Measurements from ENCODE around the gene ARHGAP11A. TPM values are rescaled to one million over a fixed set of nuclear protein-coding genes. Genes with fewer than 3 reads are reported as not detected.
A peak's percentile ranks its signal among the peaks of the same experiment; 100 is the strongest.
"Not testable (repeated sequence)": the region's sequence is repeated elsewhere in the genome, so short reads cannot be mapped to it uniquely, and the experiment has no call there.

Gene ARHGAP11A, protein sequence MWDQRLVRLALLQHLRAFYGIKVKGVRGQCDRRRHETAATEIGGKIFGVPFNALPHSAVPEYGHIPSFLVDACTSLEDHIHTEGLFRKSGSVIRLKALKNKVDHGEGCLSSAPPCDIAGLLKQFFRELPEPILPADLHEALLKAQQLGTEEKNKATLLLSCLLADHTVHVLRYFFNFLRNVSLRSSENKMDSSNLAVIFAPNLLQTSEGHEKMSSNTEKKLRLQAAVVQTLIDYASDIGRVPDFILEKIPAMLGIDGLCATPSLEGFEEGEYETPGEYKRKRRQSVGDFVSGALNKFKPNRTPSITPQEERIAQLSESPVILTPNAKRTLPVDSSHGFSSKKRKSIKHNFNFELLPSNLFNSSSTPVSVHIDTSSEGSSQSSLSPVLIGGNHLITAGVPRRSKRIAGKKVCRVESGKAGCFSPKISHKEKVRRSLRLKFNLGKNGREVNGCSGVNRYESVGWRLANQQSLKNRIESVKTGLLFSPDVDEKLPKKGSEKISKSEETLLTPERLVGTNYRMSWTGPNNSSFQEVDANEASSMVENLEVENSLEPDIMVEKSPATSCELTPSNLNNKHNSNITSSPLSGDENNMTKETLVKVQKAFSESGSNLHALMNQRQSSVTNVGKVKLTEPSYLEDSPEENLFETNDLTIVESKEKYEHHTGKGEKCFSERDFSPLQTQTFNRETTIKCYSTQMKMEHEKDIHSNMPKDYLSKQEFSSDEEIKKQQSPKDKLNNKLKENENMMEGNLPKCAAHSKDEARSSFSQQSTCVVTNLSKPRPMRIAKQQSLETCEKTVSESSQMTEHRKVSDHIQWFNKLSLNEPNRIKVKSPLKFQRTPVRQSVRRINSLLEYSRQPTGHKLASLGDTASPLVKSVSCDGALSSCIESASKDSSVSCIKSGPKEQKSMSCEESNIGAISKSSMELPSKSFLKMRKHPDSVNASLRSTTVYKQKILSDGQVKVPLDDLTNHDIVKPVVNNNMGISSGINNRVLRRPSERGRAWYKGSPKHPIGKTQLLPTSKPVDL
- 1 to 10 TPM in 1 of 2 donors, under 1 TPM in 1; 0.33 to 1.6 TPM for total RNA-seq

DNA sequence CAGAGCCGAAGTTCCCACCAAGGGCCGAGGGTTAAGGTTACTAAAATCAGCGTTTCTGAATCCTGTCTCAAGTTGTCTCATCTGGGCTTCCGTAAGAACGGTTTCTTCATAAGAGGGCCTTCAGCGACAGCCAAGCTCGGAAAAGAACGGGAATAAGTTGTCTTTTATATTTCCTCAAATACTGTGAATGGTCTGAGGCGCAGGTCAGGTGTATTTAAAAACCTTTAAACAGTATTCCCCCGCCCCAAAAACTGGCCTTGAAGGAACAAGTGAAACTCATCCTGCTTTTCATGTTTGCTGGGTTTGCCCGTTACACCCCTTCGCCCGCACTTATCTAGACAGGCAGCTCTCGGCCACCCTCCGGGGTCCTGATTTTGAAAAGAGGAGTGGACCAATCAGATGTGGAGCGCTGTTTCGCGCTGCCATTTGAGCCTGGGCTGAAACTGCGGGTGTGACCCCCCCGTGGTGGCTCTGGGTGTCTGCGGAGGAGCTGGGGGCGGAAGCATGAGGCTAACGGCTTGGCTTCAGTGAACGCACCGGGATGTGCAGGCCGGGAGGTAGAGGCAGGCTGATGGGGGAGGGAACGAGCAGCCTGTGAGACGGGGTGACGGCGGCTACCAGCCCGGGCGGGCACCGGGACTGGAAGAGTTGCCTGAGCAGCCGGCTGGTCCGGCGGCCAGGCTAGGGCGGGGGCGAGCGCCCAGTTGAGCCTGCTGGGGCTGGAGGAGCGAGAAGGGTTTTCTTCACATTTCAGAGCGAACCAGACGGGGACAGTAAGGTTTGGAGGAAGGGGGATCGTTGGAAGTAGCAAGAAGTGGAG lies at the start of gene ARHGAP11A:
TSS of gene ARHGAP11A (plus strand) at position 454 of the 820 bp plus-strand sequence. CDS start 708 bp downstream, outside the sequence.
- H3K9me3 ChIP-seq; intact Hi-C loops (cut with DNase I); H3K36me3 ChIP-seq (replicated peaks in 1 of 2; ENCODE audit: insufficient read depth in 1 of 2, low read depth in 2 of 2); H3K4me1 ChIP-seq; H3K27me3 ChIP-seq: not testable (repeated sequence)
- DNase-seq, result peak; percentile 72 to 82 (median 80)
- TF ChIP-seq POLR2A (IDR thresholded peaks at IDR 0.05), result peak in 1 of 3 donors; percentile 31
- Histone ChIP-seq H3K4me3 (peak within 1 kb of the TSS; percentile 36), H3K27ac (peak within 1 kb of the TSS in 3 of 4 donors; percentile 78 to 89 (median 86))
- 1 to 2% methylated on average over 15 to 26 of the region's 43 CpGs for WGBS, 2 donors
- peak; percentile 90 for ATAC-seq

DNA sequence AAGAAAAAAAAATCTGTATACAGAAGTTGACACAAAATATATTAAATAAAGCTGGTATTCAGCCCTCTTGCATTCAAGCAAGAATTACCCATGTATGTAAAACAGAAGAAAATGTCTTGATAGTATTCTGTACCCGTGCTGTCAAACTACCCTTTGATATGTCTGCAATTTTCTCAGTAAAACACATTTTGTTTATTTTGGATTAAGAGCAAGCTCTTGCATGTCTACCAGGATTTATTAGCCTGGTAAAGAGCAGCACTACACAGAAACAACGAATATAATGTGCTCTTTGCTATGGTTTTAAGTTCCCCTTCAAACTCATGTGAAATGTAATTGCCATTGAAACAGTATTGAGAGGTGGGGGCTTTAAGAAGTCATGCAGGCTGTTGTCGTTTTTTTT lies 46.3 kb upstream of the ARHGAP11A start:
- 11% methylated on average over 1 of the region's 3 CpGs; no CpG with 5 or more reads in 1 of the 2 donors for WGBS, 2 donors
- H3K4me3 ChIP-seq; DNase-seq; H3K27ac ChIP-seq; H3K36me3 ChIP-seq (replicated peaks in 1 of 2; ENCODE audit: insufficient read depth in 1 of 2, low read depth in 2 of 2); H3K4me1 ChIP-seq; ATAC-seq; H3K27me3 ChIP-seq; intact Hi-C loops (cut with DNase I); H3K9me3 ChIP-seq: not testable (repeated sequence)

DNA sequence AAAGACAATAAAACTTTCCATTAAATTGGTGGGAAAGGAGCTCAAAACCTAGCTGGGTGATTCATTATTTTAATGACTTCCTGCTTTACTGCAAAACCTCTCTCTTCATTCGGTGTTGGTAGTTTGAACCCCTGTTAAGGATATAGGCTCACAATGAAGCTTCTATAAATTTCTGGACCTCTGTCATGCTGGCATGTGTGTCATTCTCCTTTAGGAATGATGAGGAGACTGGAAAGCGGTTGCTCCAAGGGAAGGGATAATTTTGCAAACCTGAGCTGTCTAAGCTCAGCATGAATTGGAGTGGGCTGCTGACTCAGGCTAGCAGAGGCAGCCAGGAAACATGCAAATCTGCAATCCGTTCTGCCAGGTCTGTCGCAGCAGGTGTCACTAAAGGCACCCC lies 36.8 kb upstream of the ARHGAP11A start:
- intact Hi-C loops (cut with DNase I), result not testable (repeated sequence)

DNA sequence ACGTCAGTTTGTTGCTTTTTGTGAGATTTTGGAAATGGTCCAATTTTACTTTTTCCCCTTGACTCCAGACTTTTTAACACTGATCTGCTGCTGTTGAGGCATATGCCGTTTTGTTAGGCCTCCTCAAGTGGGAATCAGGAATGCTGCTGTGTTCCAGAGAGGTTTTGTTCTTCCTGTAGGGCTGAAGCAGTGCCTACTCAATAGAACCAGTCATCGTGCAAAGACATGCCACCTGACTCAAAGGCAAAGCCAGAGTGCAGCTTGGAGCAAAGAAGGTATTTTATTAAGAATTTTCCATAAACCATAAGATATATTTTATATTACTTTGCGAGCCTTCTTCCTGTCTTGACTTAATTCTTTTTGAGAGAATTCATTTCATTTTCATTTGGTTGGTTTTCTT lies 29.5 kb upstream of the ARHGAP11A start:
- H3K9me3 ChIP-seq; H3K36me3 ChIP-seq (replicated peaks in 1 of 2; ENCODE audit: insufficient read depth in 1 of 2, low read depth in 2 of 2); H3K27me3 ChIP-seq; DNase-seq; intact Hi-C loops (cut with DNase I); H3K27ac ChIP-seq; H3K4me3 ChIP-seq; H3K4me1 ChIP-seq; ATAC-seq: not testable (repeated sequence)
- WGBS, 2 donors, result 81% methylated on average over 3 of the region's 4 CpGs; no CpG with 5 or more reads in 1 of the 2 donors

More for the DNA sequence above, 36.8 kb upstream of the ARHGAP11A start:
- 50% methylated on average over 1 of the region's 4 CpGs; no CpG with 5 or more reads in 1 of the 2 donors for WGBS, 2 donors
- H3K36me3 ChIP-seq (replicated peaks in 1 of 2; ENCODE audit: insufficient read depth in 1 of 2, low read depth in 2 of 2); DNase-seq; H3K9me3 ChIP-seq; H3K27ac ChIP-seq; H3K27me3 ChIP-seq; ATAC-seq; H3K4me1 ChIP-seq; H3K4me3 ChIP-seq: not testable (repeated sequence)

DNA sequence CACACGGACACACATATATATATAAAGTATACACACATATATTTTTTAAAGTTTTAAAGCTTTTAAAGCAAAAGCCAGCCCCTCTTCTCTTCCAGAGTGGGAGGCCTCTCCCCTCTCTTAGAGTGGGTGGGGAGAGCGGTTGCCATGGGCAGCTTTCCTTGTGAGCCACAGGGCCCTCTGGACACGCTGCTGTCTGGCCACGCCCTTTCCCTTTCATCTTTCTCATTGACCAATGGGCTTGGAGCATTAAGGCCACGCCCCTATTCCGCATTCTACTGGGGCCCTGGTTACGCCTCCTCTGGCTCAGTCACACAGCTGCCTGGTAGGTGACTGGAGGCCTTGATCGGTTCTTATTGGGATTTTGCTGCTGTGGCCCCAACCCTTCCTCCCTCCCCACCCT lies 22.2 kb upstream of the ARHGAP11A start, which contains the start of gene GOLGA8N:
TSS of gene GOLGA8N (plus strand) at position 306 of the 400 bp plus-strand sequence.
- H3K27me3 ChIP-seq; H3K4me1 ChIP-seq; H3K36me3 ChIP-seq (replicated peaks in 1 of 2; ENCODE audit: insufficient read depth in 1 of 2, low read depth in 2 of 2); H3K9me3 ChIP-seq; H3K27ac ChIP-seq; ATAC-seq; intact Hi-C loops (cut with DNase I); H3K4me3 ChIP-seq; DNase-seq: not testable (repeated sequence)
- WGBS, 2 donors, result 98% methylated on average over 5 of the region's 8 CpGs; no CpG with 5 or more reads in 1 of the 2 donors

DNA sequence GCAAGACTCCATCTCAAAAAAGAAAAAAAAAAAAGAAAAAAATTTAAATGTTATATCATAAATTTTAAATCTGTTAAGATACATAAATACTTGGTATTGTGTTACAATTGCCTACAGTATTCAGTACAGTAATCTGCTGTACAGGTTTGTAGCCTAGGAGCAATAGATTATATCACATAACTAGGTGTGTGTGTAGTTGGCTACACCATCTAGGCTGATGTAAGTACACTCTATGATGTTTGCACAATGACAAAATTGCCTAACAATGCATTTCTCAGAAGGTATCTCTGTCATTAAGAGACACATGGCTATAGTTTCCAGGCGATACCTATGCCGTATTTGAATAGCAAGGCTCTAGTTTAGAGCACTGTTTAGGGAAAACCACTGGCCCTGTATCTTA lies 5.8 kb upstream of the ARHGAP11A start:
- peak overlapping the region in 1 of 4 donors; percentile 5 for H3K27ac ChIP-seq
- H3K36me3 ChIP-seq (replicated peaks in 1 of 2; ENCODE audit: insufficient read depth in 1 of 2, low read depth in 2 of 2); DNase-seq; H3K4me1 ChIP-seq; H3K9me3 ChIP-seq; H3K27me3 ChIP-seq; intact Hi-C loops (cut with DNase I); H3K4me3 ChIP-seq: not testable (repeated sequence)
- 59 to 60% methylated on average over 2 of the region's 2 CpGs for WGBS, 2 donors
- ATAC-seq, result peak; percentile 52

DNA sequence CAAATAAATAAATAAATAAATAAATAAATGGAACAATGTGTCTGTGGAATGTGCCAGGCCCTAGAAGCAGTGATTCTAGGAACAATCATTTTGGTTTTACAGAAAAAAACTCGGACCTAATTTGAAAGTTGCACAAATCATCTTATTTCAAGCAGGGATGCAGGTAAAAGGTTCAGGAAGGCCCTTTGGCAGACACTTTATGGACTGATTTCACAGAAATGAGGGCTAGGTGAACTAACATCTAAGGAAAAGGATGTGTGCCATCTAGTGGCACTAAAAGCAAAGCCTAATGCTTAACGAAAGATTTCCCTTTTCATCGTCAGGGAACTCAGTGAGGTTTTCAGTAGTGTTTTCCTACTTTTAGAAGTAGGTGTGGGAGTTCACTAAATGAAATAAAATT lies 4.6 kb upstream of the ARHGAP11A start:
- H3K4me1 ChIP-seq; H3K36me3 ChIP-seq (replicated peaks in 1 of 2; ENCODE audit: insufficient read depth in 1 of 2, low read depth in 2 of 2); intact Hi-C loops (cut with DNase I); H3K27me3 ChIP-seq; H3K9me3 ChIP-seq; H3K4me3 ChIP-seq: not testable (repeated sequence)
- DNase-seq (peak in 1 of 4 donors; percentile 14), ATAC-seq (peak; percentile 31)
- TF ChIP-seq, protein P1, sequence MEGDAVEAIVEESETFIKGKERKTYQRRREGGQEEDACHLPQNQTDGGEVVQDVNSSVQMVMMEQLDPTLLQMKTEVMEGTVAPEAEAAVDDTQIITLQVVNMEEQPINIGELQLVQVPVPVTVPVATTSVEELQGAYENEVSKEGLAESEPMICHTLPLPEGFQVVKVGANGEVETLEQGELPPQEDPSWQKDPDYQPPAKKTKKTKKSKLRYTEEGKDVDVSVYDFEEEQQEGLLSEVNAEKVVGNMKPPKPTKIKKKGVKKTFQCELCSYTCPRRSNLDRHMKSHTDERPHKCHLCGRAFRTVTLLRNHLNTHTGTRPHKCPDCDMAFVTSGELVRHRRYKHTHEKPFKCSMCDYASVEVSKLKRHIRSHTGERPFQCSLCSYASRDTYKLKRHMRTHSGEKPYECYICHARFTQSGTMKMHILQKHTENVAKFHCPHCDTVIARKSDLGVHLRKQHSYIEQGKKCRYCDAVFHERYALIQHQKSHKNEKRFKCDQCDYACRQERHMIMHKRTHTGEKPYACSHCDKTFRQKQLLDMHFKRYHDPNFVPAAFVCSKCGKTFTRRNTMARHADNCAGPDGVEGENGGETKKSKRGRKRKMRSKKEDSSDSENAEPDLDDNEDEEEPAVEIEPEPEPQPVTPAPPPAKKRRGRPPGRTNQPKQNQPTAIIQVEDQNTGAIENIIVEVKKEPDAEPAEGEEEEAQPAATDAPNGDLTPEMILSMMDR (IDR thresholded peaks at IDR 0.05), result peak in 4 of 7 experiments; percentile 5 to 31 (median 14)
- peak overlapping the region in 1 of 4 donors; percentile 18 for H3K27ac ChIP-seq
- 0 to 5% methylated on average over 1 of the region's 3 CpGs for WGBS, 2 donors

DNA sequence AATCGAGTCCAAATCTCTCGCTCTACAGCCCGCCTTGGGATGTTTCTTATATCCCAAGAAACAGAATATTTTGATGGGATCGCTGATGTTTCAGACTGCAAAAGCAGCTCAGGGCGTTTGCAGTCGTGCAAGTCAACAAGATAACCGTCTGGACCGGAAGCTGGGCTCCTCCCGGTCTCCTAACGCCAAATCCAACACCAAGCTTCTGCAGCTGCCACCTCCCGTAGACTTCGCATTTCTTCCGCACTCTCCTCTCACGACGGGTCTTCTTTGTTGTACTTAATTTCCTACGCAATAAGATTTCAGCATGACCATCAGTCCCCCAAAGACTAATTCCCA lies 623 bp upstream of the ARHGAP11A start:
- H3K9me3 ChIP-seq; H3K36me3 ChIP-seq (replicated peaks in 1 of 2; ENCODE audit: insufficient read depth in 1 of 2, low read depth in 2 of 2); intact Hi-C loops (cut with DNase I); H3K4me1 ChIP-seq; H3K27me3 ChIP-seq: not testable (repeated sequence)
- WGBS, 2 donors, result 0% methylated on average over 12 of the region's 16 CpGs; no CpG with 5 or more reads in 1 of the 2 donors
- Histone ChIP-seq H3K27ac (peak overlapping the region in 3 of 4 donors; percentile 78 to 89 (median 86)), H3K4me3 (peak overlapping the region in 1 of 2 donors; percentile 30)
- DNase-seq, result peak in 3 of 4 donors; percentile 68 to 75 (median 72)
- ATAC-seq, result peak; percentile 75

DNA sequence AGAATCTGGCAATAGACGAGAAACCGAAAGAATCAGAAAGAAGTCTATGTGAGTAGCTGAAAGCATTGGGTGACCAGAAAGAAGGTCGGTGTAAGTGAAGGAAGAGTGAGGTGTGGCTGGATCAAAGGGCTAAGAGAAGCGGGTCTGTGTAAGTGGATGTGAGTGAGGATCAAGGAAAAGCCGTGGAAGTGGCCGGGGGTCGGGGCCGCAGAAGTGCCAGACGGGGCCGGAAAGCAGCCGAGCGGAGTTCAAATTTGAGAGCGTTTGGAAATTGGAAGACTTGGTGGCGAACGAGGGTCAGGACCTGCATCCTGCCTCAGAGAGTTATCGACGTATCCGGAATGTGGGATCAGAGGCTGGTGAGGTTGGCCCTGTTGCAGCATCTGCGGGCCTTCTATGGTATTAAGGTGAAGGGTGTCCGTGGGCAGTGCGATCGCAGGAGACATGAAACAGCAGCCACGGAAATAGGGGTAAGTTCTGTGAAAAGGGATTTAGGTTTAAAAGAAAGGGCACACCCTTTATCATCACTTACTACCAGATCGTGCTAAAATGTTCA lies 645 bp downstream of the ARHGAP11A start:
- Histone ChIP-seq H3K27ac (peak overlapping the region in 2 of 4 donors; percentile 78 to 86), H3K4me3 (peak overlapping the region; percentile 36)
- H3K4me1 ChIP-seq; DNase-seq; ATAC-seq; H3K36me3 ChIP-seq (replicated peaks in 1 of 2; ENCODE audit: insufficient read depth in 1 of 2, low read depth in 2 of 2); H3K27me3 ChIP-seq; H3K9me3 ChIP-seq; intact Hi-C loops (cut with DNase I): not testable (repeated sequence)
- 1% methylated on average over 20 to 23 of the region's 24 CpGs for WGBS, 2 donors

All from body of pancreas (tissue), 4 donors.